ENCODE measurements around the gene AFF3. TPM values are rescaled to one million over a fixed set of nuclear protein-coding genes. Genes with fewer than 3 reads are reported as not detected.

AFF3 gene
- total RNA-seq, 1 experiment from 2014 or later = 0.22 TPM

- Histone ChIP-seq H3K27me3 (ENCODE audit: insufficient read depth, low read length) (no peaks in the 10 kb centered on the region), H2BK12ac (ENCODE audit: insufficient read length, low read depth, low read length) (no peak overlapping the region), H2BK5ac (ENCODE audit: insufficient read length, low read length) (no peak overlapping the region), H3K9ac (ENCODE audit: extremely low read depth, insufficient read length, low read length) (no peak overlapping the region), H2BK120ac (ENCODE audit: low read depth, low read length, poor library complexity, severe bottlenecking) (no peak overlapping the region), H3K9me3 (ENCODE audit: control insufficient read depth, low read depth, low read length) (no peaks in the 10 kb centered on the region), H3K18ac (ENCODE audit: insufficient read length, low read depth, low read length) (no peak overlapping the region), H2BK15ac (ENCODE audit: low read depth, low read length) (no peak overlapping the region), H3K4me2 (ENCODE audit: insufficient read depth, insufficient read length, low read length) (no peak overlapping the region), H2BK20ac (ENCODE audit: low read depth, low read length, poor library complexity, severe bottlenecking) (no peak overlapping the region), H3K79me1 (ENCODE audit: insufficient read depth, low read depth, low read length, poor library complexity, severe bottlenecking) (no peaks in the 10 kb centered on the region), H3K56ac (ENCODE audit: insufficient read length, low read depth, low read length) (no peak overlapping the region), H3K23ac (ENCODE audit: insufficient read length, low read depth, low read length) (no peak overlapping the region), H3K4ac (ENCODE audit: low read depth, low read length) (no peak overlapping the region), H4K8ac (replicated peaks; ENCODE audit: insufficient read length, low read depth, low read length) (no peak overlapping the region), H3K23me2 (ENCODE audit: insufficient read length, low read depth, low read length, poor library complexity, severe bottlenecking) (no peaks in the 10 kb centered on the region), H3K79me2 (ENCODE audit: insufficient read depth, low read length) (no peaks in the 10 kb centered on the region), H2AK5ac (ENCODE audit: insufficient read length, low read length) (no peak overlapping the region), H3K14ac (ENCODE audit: insufficient read depth, low read length) (no peak overlapping the region), H4K20me1 (ENCODE audit: control insufficient read depth, insufficient read depth, insufficient read length) (no peaks in the 10 kb centered on the region), H4K5ac (ENCODE audit: insufficient read length, low read depth, low read length) (no peak overlapping the region), H3T11ph (ENCODE audit: low read length) (no peak overlapping the region), H4K91ac (ENCODE audit: insufficient read length, low read depth, low read length) (no peak overlapping the region), H2AFZ (ENCODE audit: low read length) (no peak overlapping the region), H3K27ac (ENCODE audit: insufficient read length, low read depth, low read length) (no peak overlapping the region), H3K4me1 (ENCODE audit: insufficient read depth, low read length) (no peaks in the 10 kb centered on the region)
- Mint-ChIP-seq H3K27me3 (ENCODE audit: low read depth) (peaks cover 3% of the 10 kb centered on the region; the same call in 1 of the 2 replicates), H3K9me3 (no peaks in the 10 kb centered on the region), H3K36me3 (ENCODE audit: insufficient read depth in 1 of 3, low read depth in 3 of 3) (no peaks in the 10 kb centered on the region), H3K4me1 (0 out of 4 replicates have a peak, but pooled peaks cover 0 to 4% of the 10 kb centered on the region in 2 experiments), H3K27ac (peak overlapping the region in 1 of 3 experiments; percentile 62; a peak in 1 of 7 replicates), H3K4me3 (no peak overlapping the region)
- WGBS (ENCODE audit: extremely low coverage, insufficient read length, low lambda C conversion rate) = no CpG with 5 or more reads among the region's 5 CpGs
- DNase-seq = no peak
- no peak for TF ChIP-seq CTCF (conservative IDR thresholded peaks at IDR 0.05)
Measured at GRCh38 chr2:100012561-100012960, 129.8 kb downstream of the AFF3 start.
